ENCODE data around the gene KLK14.

The KLK14 gene

DNA sequence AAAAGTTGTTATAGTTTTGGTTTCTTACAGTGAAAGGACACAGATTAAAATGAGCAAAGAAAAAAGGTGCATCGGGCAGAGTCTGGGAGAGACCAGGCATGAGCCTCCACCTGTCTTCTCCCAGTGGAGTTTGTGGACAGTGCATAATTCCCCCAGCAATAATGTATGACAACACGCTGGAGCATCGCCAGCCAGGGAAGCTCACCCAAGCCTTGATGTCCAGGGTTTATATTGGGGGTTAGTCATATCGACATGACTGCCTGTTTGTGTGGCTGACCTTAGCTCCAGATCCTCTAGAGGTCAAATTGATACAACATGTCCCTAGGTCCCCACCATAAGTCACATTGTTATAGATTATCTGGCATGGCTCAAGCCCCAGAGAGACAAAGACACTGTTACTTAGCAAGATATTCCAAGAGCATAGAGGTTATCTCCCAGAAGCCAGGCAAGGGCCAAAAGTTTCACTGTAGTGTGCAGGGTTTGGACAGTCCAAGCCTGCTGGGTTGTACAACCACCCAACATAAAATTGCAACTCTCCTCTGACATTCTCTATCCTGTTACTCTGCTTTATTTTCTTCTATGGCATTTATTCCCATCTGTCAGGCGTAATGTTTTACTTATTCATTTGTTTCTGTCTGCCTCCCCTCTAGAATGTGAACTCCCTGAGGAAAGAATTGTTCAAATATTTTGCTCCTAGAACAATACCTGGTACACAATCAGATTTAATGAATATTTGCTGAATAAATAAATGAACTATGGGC is 12.2 kb downstream of the KLK14 start:
- H3K4me1 Mint-ChIP-seq = peaks cover 4% of the 10 kb centered on the region
- H3K36me3 Mint-ChIP-seq (ENCODE audit: low read depth) = no peaks in the 10 kb centered on the region
- no peak for DNase-seq
- H3K4me3 Mint-ChIP-seq = no peak overlapping the region
- TF ChIP-seq, protein P1, sequence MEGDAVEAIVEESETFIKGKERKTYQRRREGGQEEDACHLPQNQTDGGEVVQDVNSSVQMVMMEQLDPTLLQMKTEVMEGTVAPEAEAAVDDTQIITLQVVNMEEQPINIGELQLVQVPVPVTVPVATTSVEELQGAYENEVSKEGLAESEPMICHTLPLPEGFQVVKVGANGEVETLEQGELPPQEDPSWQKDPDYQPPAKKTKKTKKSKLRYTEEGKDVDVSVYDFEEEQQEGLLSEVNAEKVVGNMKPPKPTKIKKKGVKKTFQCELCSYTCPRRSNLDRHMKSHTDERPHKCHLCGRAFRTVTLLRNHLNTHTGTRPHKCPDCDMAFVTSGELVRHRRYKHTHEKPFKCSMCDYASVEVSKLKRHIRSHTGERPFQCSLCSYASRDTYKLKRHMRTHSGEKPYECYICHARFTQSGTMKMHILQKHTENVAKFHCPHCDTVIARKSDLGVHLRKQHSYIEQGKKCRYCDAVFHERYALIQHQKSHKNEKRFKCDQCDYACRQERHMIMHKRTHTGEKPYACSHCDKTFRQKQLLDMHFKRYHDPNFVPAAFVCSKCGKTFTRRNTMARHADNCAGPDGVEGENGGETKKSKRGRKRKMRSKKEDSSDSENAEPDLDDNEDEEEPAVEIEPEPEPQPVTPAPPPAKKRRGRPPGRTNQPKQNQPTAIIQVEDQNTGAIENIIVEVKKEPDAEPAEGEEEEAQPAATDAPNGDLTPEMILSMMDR (IDR thresholded peaks at IDR 0.05) = no peak
- peaks cover 18% of the 10 kb centered on the region for H3K9me3 Mint-ChIP-seq
- H3K27ac Mint-ChIP-seq = no peak overlapping the region
- H3K27me3 Mint-ChIP-seq (ENCODE audit: low read depth, poor library complexity) = peaks cover 31% of the 10 kb centered on the region

DNA sequence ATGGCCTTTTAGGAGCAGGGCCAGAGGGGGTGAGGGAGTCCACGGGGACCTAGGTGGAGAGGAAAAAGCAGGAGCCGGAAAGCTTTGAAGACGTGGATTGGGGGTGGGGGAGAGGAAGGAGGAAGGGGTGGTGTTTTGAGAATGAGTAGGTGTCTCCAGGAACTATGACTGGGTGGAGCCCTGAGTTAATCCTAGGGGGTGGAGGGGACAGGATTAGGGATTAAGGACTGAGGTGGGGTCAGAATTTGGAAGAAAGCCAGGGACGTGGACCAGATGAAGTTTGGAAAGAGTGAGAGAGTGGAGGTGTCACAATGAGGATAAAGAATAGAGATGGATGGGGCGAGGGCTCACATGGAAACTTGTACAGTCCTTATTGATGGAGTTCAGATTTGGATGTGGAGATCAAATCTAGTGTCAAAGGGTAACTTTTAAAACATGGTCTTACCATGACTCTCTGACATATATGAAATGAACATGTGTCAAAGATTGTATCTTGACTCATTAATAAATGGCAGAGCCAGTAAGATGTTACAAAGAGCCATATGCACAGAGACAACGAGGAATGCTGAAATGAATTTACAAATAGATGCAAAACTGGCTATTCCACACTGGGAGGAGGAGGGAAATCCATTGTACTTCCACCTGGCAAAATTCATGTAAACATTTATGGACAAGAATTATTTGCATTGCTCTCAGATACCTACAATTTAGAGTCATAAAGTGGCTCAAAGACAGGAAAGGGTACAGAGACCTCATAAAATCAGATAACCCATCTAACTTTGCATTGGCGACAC is 16.1 kb downstream of the KLK14 start:
- H3K4me1 Mint-ChIP-seq = peaks cover 9% of the 10 kb centered on the region
- H3K36me3 Mint-ChIP-seq (ENCODE audit: low read depth) = no peaks in the 10 kb centered on the region
- peaks cover 59% of the 10 kb centered on the region for H3K27me3 Mint-ChIP-seq (ENCODE audit: low read depth, poor library complexity)
- DNase-seq = no peak
- H3K27ac Mint-ChIP-seq = no peak overlapping the region
- H3K4me3 Mint-ChIP-seq = no peak overlapping the region
- no peaks in the 10 kb centered on the region for H3K9me3 Mint-ChIP-seq
- TF ChIP-seq, protein P1 (IDR thresholded peaks at IDR 0.05) = no peak

DNA sequence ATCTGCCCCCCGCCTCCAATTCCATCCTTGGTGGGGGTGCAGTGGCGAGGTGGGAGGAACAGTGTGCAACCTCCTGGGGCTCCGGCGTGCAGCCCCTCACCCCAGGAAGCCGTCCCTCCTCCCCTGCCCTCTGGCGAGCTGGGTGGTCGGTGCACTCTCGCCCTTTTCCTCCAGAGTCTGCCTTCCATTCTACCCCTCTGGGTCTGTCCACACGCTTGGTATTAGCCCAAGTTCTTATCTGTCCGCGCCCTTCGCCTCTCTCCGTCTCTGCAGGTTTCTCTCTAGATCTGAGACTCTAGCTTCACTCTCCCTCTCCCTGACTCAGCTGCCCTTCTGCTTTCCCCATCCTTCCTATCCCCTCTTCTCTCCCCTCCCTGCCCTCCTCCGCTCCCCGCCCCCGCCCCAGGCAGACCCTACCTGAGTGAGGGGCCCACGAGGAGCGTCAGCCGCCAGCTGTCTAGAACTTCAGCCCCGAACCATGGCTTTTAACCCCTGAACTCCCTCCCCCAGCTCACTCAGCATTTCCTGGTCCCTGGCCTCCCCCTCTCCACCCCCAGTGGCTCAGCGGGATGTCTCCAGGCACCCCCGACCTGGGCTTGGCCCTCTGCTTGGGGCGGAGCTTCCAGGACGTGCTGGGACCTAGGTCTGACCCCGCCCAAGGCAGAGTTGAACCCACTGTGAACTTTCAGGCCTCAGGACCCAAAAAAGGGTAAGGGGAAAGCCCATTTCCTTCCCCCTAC is 17.3 kb downstream of the KLK14 start:
- DNase-seq = peak; percentile 34
- H3K9me3 Mint-ChIP-seq = no peaks in the 10 kb centered on the region
- TF ChIP-seq, protein P1 (IDR thresholded peaks at IDR 0.05) = no peak
- H3K27me3 Mint-ChIP-seq (ENCODE audit: low read depth, poor library complexity) = peaks cover 54% of the 10 kb centered on the region
- no peaks in the 10 kb centered on the region for H3K36me3 Mint-ChIP-seq (ENCODE audit: low read depth)
- peaks cover 9% of the 10 kb centered on the region for H3K4me1 Mint-ChIP-seq
- peak overlapping the region; percentile 80 for H3K4me3 Mint-ChIP-seq
- no peak overlapping the region for H3K27ac Mint-ChIP-seq

DNA sequence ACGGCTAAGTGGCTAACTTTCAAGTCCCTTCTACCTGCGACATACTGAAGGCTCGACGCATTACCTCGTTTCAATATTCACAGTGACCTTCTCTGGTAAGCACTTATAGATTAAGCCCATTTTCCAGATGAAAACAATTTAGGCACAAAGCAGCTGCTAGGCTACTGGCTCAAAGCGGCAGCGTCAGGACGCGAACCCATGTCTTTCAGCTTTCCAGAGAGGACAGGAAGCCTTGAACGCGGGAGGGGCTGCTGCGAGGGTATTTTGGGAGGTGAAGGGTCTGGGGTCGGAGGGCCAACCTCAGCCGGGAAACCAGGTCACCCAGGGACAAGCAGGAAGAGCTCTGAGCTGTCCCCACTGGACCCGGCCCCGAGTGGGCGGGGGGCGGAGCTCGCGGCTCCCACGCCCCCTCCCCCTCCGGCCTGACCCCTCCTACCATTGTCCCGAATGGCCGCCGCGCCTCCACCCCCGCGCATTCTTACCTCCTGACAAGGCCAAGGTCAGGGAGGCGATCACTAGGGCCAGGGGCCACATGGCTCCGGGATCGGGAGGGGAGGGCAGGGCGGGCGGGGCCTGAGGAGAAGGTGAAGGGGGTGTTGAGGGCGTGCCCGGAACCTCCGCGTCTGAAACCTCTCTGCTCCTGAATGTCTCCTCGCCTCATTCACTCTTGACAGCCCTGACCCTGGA is 18.0 kb downstream of the KLK14 start, which contains the start of gene KLK13:
Gene KLK13, minus strand, starts transcription at position 559 of the 687 bp plus-strand sequence. Its CDS starts 25 bp downstream, at position 534.
- H3K27me3 Mint-ChIP-seq (ENCODE audit: low read depth, poor library complexity) = peaks cover 58% of the 10 kb centered on the region
- DNase-seq = peak; percentile 49
- H3K36me3 Mint-ChIP-seq (ENCODE audit: low read depth) = no peaks in the 10 kb centered on the region
- TF ChIP-seq, protein P1 (IDR thresholded peaks at IDR 0.05) = no peak
- no peaks in the 10 kb centered on the region for H3K9me3 Mint-ChIP-seq
- H3K27ac Mint-ChIP-seq = no peak within 1 kb of the TSS
- peak within 1 kb of the TSS; percentile 80 for H3K4me3 Mint-ChIP-seq
- peaks cover 9% of the 10 kb centered on the region for H3K4me1 Mint-ChIP-seq

DNA sequence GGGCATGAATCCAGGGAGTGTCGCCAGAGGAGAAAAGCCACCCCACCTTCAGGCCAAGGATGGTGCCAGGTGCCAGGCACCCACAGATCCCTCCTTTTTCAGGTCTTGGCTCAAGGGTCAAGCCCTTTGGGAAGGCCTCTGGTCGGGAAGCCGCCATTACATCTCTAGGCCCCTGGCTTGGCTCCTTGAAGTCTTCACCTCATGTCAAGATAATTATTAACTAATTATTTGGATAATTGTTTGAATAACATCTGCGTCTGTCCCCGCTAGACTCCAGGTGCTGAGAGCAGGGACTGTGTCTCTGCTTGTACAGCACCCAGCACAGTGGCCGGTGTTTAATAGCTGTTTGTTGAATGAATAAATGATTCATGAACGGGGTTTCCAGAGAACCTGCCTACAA is 19.0 kb downstream of the KLK14 start:
- H3K9me3 Mint-ChIP-seq = no peaks in the 10 kb centered on the region
- H3K4me1 Mint-ChIP-seq = peaks cover 9% of the 10 kb centered on the region
- no peak overlapping the region for H3K27ac Mint-ChIP-seq
- peaks cover 62% of the 10 kb centered on the region for H3K27me3 Mint-ChIP-seq (ENCODE audit: low read depth, poor library complexity)
- DNase-seq = no peak
- TF ChIP-seq, protein P1 (IDR thresholded peaks at IDR 0.05) = no peak
- H3K4me3 Mint-ChIP-seq = peak overlapping the region; percentile 33
- H3K36me3 Mint-ChIP-seq (ENCODE audit: low read depth) = no peaks in the 10 kb centered on the region

Measured in nephron progenitor cell (in vitro differentiated cells).